ENCODE data around the gene SOCS6.

- no peak for TF ChIP-seq CTCF (IDR thresholded peaks at IDR 0.05)
- no peak for TF ChIP-seq PHF8 (IDR thresholded peaks at IDR 0.05; ENCODE audit: borderline replicate concordance, low read depth)
These were observed 39.3 kb downstream of the SOCS6 start for GRCh38 chr18:70328169-70328568.

All from A549 (cell line).